CD4-positive, alpha-beta T cell treated with Interleukin-15 for 4 hours (primary cell): ENCODE measurements around the gene MRPS25.

ENCODE experiments used
- DNase-seq: peaks from one replicate; pipeline ENCODE4 v3.0.0-alpha.2; 2020; ENCODE audit warnings: low spot score

MRPS25 gene

GRCh38 chr3:15064835-15065549 lies at the start of gene MRPS25:
TSS of gene MRPS25 (minus strand) at chr3:15065315. CDS start at chr3:15065194, 121 bp downstream.
- peak; percentile 88 for DNase-seq

- no peak for DNase-seq
Observed at GRCh38 chr3:15113884-15114283, 48.8 kb upstream of the MRPS25 start.

GRCh38 chr3:15113471-15113870 lies 48.4 kb upstream of the MRPS25 start:
- DNase-seq = no peak

GRCh38 chr3:15112011-15112410 lies 46.9 kb upstream of the MRPS25 start:
- DNase-seq = no peak

GRCh38 chr3:15110206-15110605 lies 45.1 kb upstream of the MRPS25 start:
- no peak for DNase-seq

- no peak for DNase-seq
Observed at GRCh38 chr3:15108869-15109268, 43.8 kb upstream of the MRPS25 start.

- peak; percentile 73 for DNase-seq
Observed at GRCh38 chr3:15108082-15108545, 43.0 kb upstream of the MRPS25 start.

GRCh38 chr3:15107075-15107947 lies 42.2 kb upstream of the MRPS25 start:
- DNase-seq = no peak

GRCh38 chr3:15102836-15103235 lies 37.7 kb upstream of the MRPS25 start:
- DNase-seq = no peak

GRCh38 chr3:15102256-15102655 lies 37.1 kb upstream of the MRPS25 start:
- DNase-seq = no peak

- no peak for DNase-seq
Observed at GRCh38 chr3:15099364-15100098, 34.4 kb upstream of the MRPS25 start.

- DNase-seq = peak; percentile 95
Observed at GRCh38 chr3:15098503-15099363, 33.6 kb upstream of the MRPS25 start, which contains the start of gene RBSN. TSS of gene RBSN (minus strand) at chr3:15099148. CDS start at chr3:15096120, 3,028 bp downstream.

GRCh38 chr3:15097891-15098290 lies 32.8 kb upstream of the MRPS25 start:
- DNase-seq = peak; percentile 42

- DNase-seq = no peak
Observed at GRCh38 chr3:15096046-15096445, 30.9 kb upstream of the MRPS25 start.

GRCh38 chr3:15094187-15094875 lies 29.2 kb upstream of the MRPS25 start:
- DNase-seq = no peak

- no peak for DNase-seq
Observed at GRCh38 chr3:15092686-15093085, 27.6 kb upstream of the MRPS25 start.

GRCh38 chr3:15091575-15091974 lies 26.5 kb upstream of the MRPS25 start:
- DNase-seq = no peak

- no peak for DNase-seq
Observed at GRCh38 chr3:15089201-15089600, 24.1 kb upstream of the MRPS25 start.

- no peak for DNase-seq
Observed at GRCh38 chr3:15086699-15087098, 21.6 kb upstream of the MRPS25 start.

GRCh38 chr3:15086263-15086662 lies 21.1 kb upstream of the MRPS25 start:
- DNase-seq = no peak

- no peak for DNase-seq
Observed at GRCh38 chr3:15083252-15083651, 18.1 kb upstream of the MRPS25 start.
